ENCODE measurements around the gene RALGAPA1.

The RALGAPA1 gene

DNA sequence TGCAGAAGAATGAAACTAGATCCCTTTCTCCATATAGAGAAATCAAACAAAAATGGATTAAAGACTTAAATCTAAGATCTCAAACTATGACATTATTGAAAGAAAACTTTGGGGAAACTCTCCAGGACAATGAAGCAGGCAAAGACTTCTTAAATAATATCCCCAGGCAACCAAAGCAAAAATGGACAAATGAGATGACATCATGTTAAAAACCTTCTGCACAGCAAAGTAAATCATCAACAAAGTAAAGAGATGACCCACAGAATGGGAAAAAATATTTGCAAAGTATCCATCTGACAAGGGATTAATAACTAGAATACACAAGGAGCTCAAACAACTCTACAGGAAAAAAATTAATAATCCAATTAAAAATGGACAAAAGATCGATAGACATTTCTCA lies 101.0 kb downstream of the RALGAPA1 start:
- no peaks in the 10 kb centered on the region for H3K9me3 ChIP-seq (ENCODE audit: control insufficient read depth, insufficient read depth, low read length)
- no peak overlapping the region for H3K9ac ChIP-seq (ENCODE audit: low read depth, low read length)
- H3K36me3 ChIP-seq (ENCODE audit: control insufficient read depth, insufficient read depth, low read length): no peaks in the 10 kb centered on the region
- H3K4me1 ChIP-seq (ENCODE audit: control insufficient read depth, insufficient read depth, low read length): no peaks in the 10 kb centered on the region
- no peaks in the 10 kb centered on the region for H3K27me3 ChIP-seq (ENCODE audit: control insufficient read depth, insufficient read depth, low read length)
- H3K4me3 ChIP-seq (ENCODE audit: low read depth, low read length): no peak overlapping the region

DNA sequence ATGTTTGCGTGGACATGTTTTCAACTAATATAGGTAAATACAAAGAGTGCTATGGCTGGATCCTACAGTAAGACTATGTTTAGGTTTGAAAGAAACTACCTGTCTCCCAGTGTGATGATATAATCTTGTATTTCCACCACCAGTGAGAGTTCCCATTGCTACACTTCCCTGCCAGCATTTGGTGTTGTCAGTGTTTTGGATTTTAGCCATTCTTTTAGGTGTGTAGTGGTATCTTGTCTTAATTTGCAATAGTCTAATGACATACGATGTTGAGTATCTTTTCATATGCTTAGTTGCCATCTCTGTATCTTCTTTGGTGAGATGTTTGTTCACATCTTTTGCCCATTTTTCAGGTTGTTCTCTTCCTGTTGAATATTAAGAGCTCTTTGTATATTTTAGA lies 103.5 kb downstream of the RALGAPA1 start:
- H3K9ac ChIP-seq (ENCODE audit: low read depth, low read length): no peak overlapping the region
- H3K4me3 ChIP-seq (ENCODE audit: low read depth, low read length): no peak overlapping the region
- no peaks in the 10 kb centered on the region for H3K27me3 ChIP-seq (ENCODE audit: control insufficient read depth, insufficient read depth, low read length)
- H3K9me3 ChIP-seq (ENCODE audit: control insufficient read depth, insufficient read depth, low read length): no peaks in the 10 kb centered on the region
- no peaks in the 10 kb centered on the region for H3K4me1 ChIP-seq (ENCODE audit: control insufficient read depth, insufficient read depth, low read length)
- H3K36me3 ChIP-seq (ENCODE audit: control insufficient read depth, insufficient read depth, low read length): no peaks in the 10 kb centered on the region

- Histone ChIP-seq H3K36me3 (ENCODE audit: control insufficient read depth, insufficient read depth, low read length) (no peaks in the 10 kb centered on the region), H3K4me1 (ENCODE audit: control insufficient read depth, insufficient read depth, low read length) (no peaks in the 10 kb centered on the region), H3K4me3 (ENCODE audit: low read depth, low read length) (no peak overlapping the region), H3K9me3 (ENCODE audit: control insufficient read depth, insufficient read depth, low read length) (no peaks in the 10 kb centered on the region), H3K9ac (ENCODE audit: low read depth, low read length) (no peak overlapping the region), H3K27me3 (ENCODE audit: control insufficient read depth, insufficient read depth, low read length) (no peaks in the 10 kb centered on the region)
Measured at GRCh38 chr14:35704793-35705493, 104.2 kb downstream of the RALGAPA1 start.

GRCh38 chr14:35701531-35701930 lies 107.6 kb downstream of the RALGAPA1 start:
- no peak overlapping the region for H3K4me3 ChIP-seq (ENCODE audit: low read depth, low read length)
- H3K27me3 ChIP-seq (ENCODE audit: control insufficient read depth, insufficient read depth, low read length): no peaks in the 10 kb centered on the region
- no peaks in the 10 kb centered on the region for H3K9me3 ChIP-seq (ENCODE audit: control insufficient read depth, insufficient read depth, low read length)
- no peaks in the 10 kb centered on the region for H3K4me1 ChIP-seq (ENCODE audit: control insufficient read depth, insufficient read depth, low read length)
- H3K9ac ChIP-seq (ENCODE audit: low read depth, low read length): no peak overlapping the region
- no peaks in the 10 kb centered on the region for H3K36me3 ChIP-seq (ENCODE audit: control insufficient read depth, insufficient read depth, low read length)

GRCh38 chr14:35699791-35700444 lies 109.2 kb downstream of the RALGAPA1 start:
- Histone ChIP-seq H3K27me3 (ENCODE audit: control insufficient read depth, insufficient read depth, low read length) (no peaks in the 10 kb centered on the region), H3K4me3 (ENCODE audit: low read depth, low read length) (no peak overlapping the region)

GRCh38 chr14:35696575-35696974 lies 112.5 kb downstream of the RALGAPA1 start:
- no peaks in the 10 kb centered on the region for H3K27me3 ChIP-seq (ENCODE audit: control insufficient read depth, insufficient read depth, low read length)
- H3K9me3 ChIP-seq (ENCODE audit: control insufficient read depth, insufficient read depth, low read length): no peaks in the 10 kb centered on the region
- no peaks in the 10 kb centered on the region for H3K4me1 ChIP-seq (ENCODE audit: control insufficient read depth, insufficient read depth, low read length)
- no peak overlapping the region for H3K4me3 ChIP-seq (ENCODE audit: low read depth, low read length)
- no peak overlapping the region for H3K9ac ChIP-seq (ENCODE audit: low read depth, low read length)
- H3K36me3 ChIP-seq (ENCODE audit: control insufficient read depth, insufficient read depth, low read length): no peaks in the 10 kb centered on the region

More at GRCh38 chr14:35699791-35700444, 109.2 kb downstream of the RALGAPA1 start:
- Histone ChIP-seq H3K4me1 (ENCODE audit: control insufficient read depth, insufficient read depth, low read length) (no peaks in the 10 kb centered on the region), H3K9ac (ENCODE audit: low read depth, low read length) (no peak overlapping the region), H3K9me3 (ENCODE audit: control insufficient read depth, insufficient read depth, low read length) (no peaks in the 10 kb centered on the region), H3K36me3 (ENCODE audit: control insufficient read depth, insufficient read depth, low read length) (no peaks in the 10 kb centered on the region)

DNA sequence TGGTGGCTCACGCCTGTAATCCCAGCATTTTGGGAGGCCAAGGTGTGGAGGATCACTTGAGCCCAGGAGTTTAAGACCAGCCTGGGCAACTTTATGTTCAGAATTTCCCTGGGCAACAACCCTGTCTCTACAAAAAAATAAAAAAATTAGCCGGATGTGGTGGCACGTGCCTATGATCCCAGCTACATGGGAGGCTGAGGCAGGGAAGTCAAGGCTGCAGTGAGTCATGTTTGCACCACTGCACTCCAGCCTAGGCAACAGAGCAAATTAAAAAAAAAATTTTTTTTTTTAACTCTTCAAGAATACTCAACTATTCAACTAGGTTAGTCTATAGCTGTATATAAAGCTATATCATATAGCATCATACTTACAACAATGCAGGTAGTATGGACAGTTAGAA lies 113.0 kb downstream of the RALGAPA1 start:
- Histone ChIP-seq H3K4me1 (ENCODE audit: control insufficient read depth, insufficient read depth, low read length) (no peaks in the 10 kb centered on the region), H3K4me3 (ENCODE audit: low read depth, low read length) (no peak overlapping the region), H3K36me3 (ENCODE audit: control insufficient read depth, insufficient read depth, low read length) (no peaks in the 10 kb centered on the region), H3K27me3 (ENCODE audit: control insufficient read depth, insufficient read depth, low read length) (no peaks in the 10 kb centered on the region), H3K9ac (ENCODE audit: low read depth, low read length) (no peak overlapping the region), H3K9me3 (ENCODE audit: control insufficient read depth, insufficient read depth, low read length) (no peaks in the 10 kb centered on the region)

DNA sequence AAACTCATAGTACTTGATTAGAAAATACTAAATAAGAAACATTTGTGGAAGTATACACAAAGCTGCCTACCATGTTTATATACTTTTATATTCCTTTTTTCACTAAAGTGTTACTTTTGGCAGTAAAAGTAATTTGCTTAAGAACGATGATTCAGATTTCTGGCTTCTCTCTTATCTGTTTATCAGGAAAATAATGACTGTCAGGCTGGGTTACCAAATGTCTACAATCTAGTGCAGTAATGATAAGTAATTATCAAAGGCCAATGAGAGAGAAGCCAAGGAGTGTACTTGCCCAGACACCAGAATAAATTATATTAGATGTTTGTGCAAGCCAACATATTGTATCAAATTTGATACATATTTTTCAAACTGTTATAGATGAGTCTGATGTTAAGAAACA lies 113.4 kb downstream of the RALGAPA1 start:
- H3K36me3 ChIP-seq (ENCODE audit: control insufficient read depth, insufficient read depth, low read length): no peaks in the 10 kb centered on the region
- no peak overlapping the region for H3K9ac ChIP-seq (ENCODE audit: low read depth, low read length)
- H3K4me1 ChIP-seq (ENCODE audit: control insufficient read depth, insufficient read depth, low read length): no peaks in the 10 kb centered on the region
- no peak overlapping the region for H3K4me3 ChIP-seq (ENCODE audit: low read depth, low read length)
- no peaks in the 10 kb centered on the region for H3K9me3 ChIP-seq (ENCODE audit: control insufficient read depth, insufficient read depth, low read length)
- no peaks in the 10 kb centered on the region for H3K27me3 ChIP-seq (ENCODE audit: control insufficient read depth, insufficient read depth, low read length)

DNA sequence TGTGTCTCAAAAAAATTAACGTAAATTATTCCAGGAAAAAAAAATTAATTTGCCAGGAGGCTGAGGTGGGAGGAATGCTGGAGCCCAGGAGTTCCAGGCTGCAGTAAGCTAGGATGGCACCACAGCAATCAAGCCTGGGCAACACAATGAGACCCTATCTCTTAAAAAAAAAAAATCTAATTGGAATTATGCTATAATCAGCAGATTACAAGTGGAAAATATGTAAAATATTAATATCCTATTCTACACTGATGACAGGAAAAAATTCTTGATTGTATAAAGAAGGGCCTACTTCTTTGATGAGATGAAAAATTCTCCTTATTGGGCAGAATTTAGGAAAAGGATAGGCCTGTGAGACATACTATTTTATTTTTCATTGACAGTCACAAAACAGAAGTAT lies 114.0 kb downstream of the RALGAPA1 start:
- no peaks in the 10 kb centered on the region for H3K9me3 ChIP-seq (ENCODE audit: control insufficient read depth, insufficient read depth, low read length)
- no peaks in the 10 kb centered on the region for H3K27me3 ChIP-seq (ENCODE audit: control insufficient read depth, insufficient read depth, low read length)
- H3K4me1 ChIP-seq (ENCODE audit: control insufficient read depth, insufficient read depth, low read length): no peaks in the 10 kb centered on the region
- no peaks in the 10 kb centered on the region for H3K36me3 ChIP-seq (ENCODE audit: control insufficient read depth, insufficient read depth, low read length)
- no peak overlapping the region for H3K4me3 ChIP-seq (ENCODE audit: low read depth, low read length)
- H3K9ac ChIP-seq (ENCODE audit: low read depth, low read length): no peak overlapping the region

DNA sequence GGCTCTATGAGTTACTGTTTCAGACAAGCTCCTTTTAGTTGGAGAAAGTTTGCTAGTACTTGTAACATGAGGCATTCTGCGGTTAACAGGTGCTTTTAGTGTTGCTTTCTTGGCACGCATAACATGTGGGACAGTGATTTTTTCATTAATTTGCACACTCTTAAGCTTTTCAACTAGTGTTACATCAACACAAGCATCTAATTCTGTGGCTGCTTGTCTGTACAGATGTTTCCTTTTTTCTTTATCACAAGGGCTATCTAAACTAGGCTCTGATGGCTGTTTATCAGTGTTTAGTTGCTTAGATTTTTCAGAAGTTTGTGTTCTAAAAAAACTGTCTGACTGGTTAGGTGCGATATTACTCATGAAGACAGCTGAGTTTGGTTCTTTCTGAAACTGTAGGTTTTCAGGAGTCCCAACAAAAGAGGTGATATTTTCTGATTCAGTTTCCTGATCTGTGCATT lies 120.1 kb downstream of the RALGAPA1 start:
- Histone ChIP-seq H3K4me3 (ENCODE audit: low read depth, low read length) (no peak overlapping the region), H3K36me3 (ENCODE audit: control insufficient read depth, insufficient read depth, low read length) (no peaks in the 10 kb centered on the region), H3K4me1 (ENCODE audit: control insufficient read depth, insufficient read depth, low read length) (no peaks in the 10 kb centered on the region), H3K27me3 (ENCODE audit: control insufficient read depth, insufficient read depth, low read length) (no peaks in the 10 kb centered on the region), H3K9ac (ENCODE audit: low read depth, low read length) (no peak overlapping the region), H3K9me3 (ENCODE audit: control insufficient read depth, insufficient read depth, low read length) (no peaks in the 10 kb centered on the region)

DNA sequence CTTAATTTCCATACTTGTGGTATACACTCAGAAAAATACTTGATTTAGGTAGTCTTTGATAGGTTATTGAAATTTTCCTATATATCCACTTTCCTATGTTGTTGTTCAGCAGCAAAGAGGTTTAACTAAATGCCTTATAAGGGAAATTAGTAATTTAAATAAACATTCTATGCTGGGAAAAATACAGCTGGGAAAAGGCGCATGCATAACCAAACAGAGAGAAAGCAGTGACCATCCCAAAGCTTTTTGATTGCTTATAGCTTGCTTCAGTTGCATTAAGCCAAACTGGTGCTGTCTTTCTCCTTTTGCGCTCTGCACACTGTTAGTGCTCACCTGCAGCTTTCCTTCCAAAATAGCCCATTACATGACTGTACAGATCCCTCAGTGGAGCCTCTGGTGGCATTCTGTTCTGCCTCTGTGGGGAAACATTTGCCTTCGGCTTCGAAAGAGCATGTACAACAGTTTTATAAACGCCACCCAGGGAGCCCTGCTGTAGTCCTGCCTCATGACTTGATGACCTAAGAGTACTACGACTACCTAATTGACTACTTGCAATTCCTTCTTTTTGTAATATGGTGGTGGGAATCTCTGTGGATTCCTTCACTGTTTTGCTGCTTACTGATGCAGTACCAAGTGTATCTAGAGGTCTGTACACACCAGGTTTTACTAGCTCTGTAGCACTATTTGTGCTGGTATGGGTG lies 120.8 kb downstream of the RALGAPA1 start:
- Histone ChIP-seq H3K4me3 (ENCODE audit: low read depth, low read length) (no peak overlapping the region), H3K9ac (ENCODE audit: low read depth, low read length) (no peak overlapping the region), H3K36me3 (ENCODE audit: control insufficient read depth, insufficient read depth, low read length) (no peaks in the 10 kb centered on the region), H3K9me3 (ENCODE audit: control insufficient read depth, insufficient read depth, low read length) (no peaks in the 10 kb centered on the region), H3K27me3 (ENCODE audit: control insufficient read depth, insufficient read depth, low read length) (no peaks in the 10 kb centered on the region), H3K4me1 (ENCODE audit: control insufficient read depth, insufficient read depth, low read length) (no peaks in the 10 kb centered on the region)

Data from iPS-15b (cell line).